Left ventricle myocardium inferior (tissue), 1 donor: ENCODE data around the gene GNAT1. TPM values are rescaled to one million over a fixed set of nuclear protein-coding genes. Genes with fewer than 3 reads are reported as not detected.

Experiments
- DNase-seq: peaks from one replicate; pipeline ENCODE4 v3.0.0-alpha.2; 2020
- H3K27ac ChIP-seq: fragments of 200-600 bp; replicated peaks from 2 replicates; pipeline ENCODE4 v1.8.0; 2021
- H3K27me3 ChIP-seq: fragments of 200-600 bp; 2 replicates; pipeline ENCODE4 v1.8.0; 2021; ENCODE audit warnings: low read depth
- H3K36me3 ChIP-seq: fragments of 200-600 bp; 2 replicates; pipeline ENCODE4 v1.8.0; 2021
- H3K4me1 ChIP-seq: fragments of 200-600 bp; 2 replicates; pipeline ENCODE4 v1.8.0; 2021
- H3K4me3 ChIP-seq: fragments of 200-600 bp; 2 replicates; pipeline ENCODE4 v1.8.0; 2021; ENCODE audit warnings: mild to moderate bottlenecking, moderate library complexity
- H3K9me3 ChIP-seq: fragments of 200-600 bp; replicated peaks from 2 replicates; pipeline ENCODE4 v1.8.0; 2021
- intact Hi-C: fragments of 100-400 bp; cut with micrococcal nuclease; formaldehyde crosslinking; loops from one replicate; pipeline ENCODE4 v1.11.0; 2022
- total RNA-seq: library from RNA; stranded (reverse); fragmentation: NEBNext Ultra II Directional; extraction: Animal tissue kit (Norgen Biotek cat#: 25700); gene quantifications from one replicate; pipeline ENCODE4 v1.2.1, GENCODE V29; 2021
- TF ChIP-seq, protein P1 (sequence below): fragments of 200-600 bp; IDR thresholded peaks from 2 replicates; pipeline ENCODE4 v1.8.0; 2021; ENCODE audit warnings: antibody characterized with exemption, mild to moderate bottlenecking, borderline replicate concordance
- donor health status: DM: no; HTN: yes; CAD: no; lungs with severe emphysema.

Gene GNAT1
- total RNA-seq, 1 donor from 2014 or later: not detected

DNA sequence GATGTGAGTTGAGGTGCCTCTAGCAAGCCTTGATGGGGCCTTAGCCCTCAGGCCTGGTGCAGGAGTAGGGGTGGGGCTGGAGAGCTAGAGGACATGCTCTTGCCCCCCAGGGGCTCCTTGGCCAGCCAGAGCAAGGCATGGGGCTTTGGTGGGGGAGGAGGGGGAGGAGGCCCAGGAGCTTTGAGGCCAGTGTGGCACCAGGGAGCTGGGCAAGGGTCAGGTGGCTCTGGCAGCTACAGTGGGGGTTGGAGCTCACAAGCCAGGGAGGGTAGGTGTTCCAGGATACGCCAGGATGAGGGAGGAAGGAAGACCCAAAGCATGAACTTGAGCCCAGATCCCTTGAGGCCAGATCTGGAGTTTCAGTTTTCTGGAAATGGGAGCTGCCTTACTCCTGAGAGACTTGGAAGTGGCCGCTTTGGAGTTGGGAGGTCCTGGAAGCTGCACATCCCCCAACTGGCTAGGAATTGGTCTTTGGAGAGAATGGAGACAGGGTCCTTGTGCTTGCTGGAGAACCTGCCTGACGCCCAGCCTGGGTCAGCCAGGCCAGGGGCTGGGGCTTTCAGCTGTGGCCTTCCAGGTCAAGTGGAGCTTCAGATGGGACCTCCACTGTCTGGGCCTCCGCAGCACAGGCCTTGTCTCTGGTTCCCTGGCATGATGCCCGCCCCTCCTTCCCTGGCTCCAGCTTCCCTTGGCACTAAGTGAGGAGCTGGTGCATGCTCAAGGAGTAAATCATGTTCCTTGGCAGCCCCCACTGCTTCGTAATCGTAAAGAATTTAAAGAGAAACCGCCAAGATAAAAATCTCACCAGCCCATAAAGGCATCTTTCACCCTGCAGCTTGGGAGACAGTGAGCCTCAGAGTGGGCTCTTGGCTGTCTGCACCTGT lies 27.6 kb upstream of the GNAT1 start:
- DNase-seq: peak; percentile 41
- Histone ChIP-seq H3K36me3 (no peaks in the 10 kb centered on the region), H3K4me3 (no peak overlapping the region), H3K27me3 (no peaks in the 10 kb centered on the region), H3K27ac (peak overlapping the region; percentile 88), H3K9me3 (no peaks in the 10 kb centered on the region), H3K4me1 (peaks cover 100% of the 10 kb centered on the region)
- intact Hi-C loops: no loop called here
- TF ChIP-seq, protein P1, sequence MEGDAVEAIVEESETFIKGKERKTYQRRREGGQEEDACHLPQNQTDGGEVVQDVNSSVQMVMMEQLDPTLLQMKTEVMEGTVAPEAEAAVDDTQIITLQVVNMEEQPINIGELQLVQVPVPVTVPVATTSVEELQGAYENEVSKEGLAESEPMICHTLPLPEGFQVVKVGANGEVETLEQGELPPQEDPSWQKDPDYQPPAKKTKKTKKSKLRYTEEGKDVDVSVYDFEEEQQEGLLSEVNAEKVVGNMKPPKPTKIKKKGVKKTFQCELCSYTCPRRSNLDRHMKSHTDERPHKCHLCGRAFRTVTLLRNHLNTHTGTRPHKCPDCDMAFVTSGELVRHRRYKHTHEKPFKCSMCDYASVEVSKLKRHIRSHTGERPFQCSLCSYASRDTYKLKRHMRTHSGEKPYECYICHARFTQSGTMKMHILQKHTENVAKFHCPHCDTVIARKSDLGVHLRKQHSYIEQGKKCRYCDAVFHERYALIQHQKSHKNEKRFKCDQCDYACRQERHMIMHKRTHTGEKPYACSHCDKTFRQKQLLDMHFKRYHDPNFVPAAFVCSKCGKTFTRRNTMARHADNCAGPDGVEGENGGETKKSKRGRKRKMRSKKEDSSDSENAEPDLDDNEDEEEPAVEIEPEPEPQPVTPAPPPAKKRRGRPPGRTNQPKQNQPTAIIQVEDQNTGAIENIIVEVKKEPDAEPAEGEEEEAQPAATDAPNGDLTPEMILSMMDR: no peak

GRCh38 chr3:50164481-50164880 lies 26.9 kb upstream of the GNAT1 start:
- H3K27me3 ChIP-seq: no peaks in the 10 kb centered on the region
- intact Hi-C loops: no loop called here
- no peak for DNase-seq
- H3K4me3 ChIP-seq: no peak overlapping the region
- TF ChIP-seq, protein P1: no peak
- H3K27ac ChIP-seq: peak overlapping the region; percentile 88
- peaks cover 100% of the 10 kb centered on the region for H3K4me1 ChIP-seq
- H3K36me3 ChIP-seq: no peaks in the 10 kb centered on the region
- H3K9me3 ChIP-seq: no peaks in the 10 kb centered on the region

DNA sequence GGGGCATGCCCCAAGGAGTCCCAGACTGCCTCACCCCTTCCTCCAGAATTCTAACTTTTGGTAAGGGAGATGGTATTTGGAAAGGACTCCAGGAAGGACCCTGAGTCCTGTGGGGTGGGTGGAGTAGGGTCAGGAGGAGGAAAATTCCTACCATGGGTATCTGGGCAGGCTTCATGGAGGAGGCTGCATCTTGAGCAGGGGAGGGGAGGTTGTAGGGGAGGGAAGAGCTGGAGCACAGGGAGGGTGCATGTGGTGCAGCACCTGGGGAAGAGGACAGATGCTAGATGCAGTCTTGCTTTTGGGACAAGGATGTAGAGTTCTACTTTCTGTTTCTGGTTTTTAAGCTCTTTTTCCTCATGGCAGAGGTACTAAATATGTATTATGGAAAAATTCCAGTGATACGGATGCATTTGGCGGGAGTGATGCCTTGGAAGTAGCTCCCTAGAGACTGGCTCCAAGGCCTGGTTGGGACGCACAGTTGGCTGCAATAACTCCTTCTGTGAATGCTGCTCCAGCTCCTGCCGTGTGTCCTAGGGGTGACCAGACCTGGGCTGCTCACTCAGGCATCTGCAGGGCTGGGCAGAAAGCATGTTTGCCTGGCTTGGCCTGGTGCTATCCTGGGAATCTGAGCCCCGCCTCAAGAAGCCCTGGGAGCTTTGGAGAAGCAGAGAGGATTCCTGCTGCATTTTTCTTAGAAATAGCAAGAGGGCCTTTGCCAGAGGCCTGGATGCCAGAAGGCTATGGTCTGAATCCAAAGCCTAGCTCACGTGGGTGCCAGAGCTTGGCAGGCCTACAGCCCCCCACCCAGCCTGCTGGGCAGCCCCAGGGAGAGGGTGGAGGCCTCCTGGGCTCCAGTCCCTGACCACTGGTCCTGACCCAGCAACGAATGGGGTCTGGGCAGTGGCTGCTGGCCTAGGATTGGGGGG lies 26.2 kb upstream of the GNAT1 start:
- H3K36me3 ChIP-seq: no peaks in the 10 kb centered on the region
- no peaks in the 10 kb centered on the region for H3K27me3 ChIP-seq
- peaks cover 100% of the 10 kb centered on the region for H3K4me1 ChIP-seq
- H3K4me3 ChIP-seq: peak overlapping the region; percentile 29
- no peak for DNase-seq
- H3K27ac ChIP-seq: peak overlapping the region; percentile 88
- H3K9me3 ChIP-seq: no peaks in the 10 kb centered on the region
- intact Hi-C loops: no loop called here
- TF ChIP-seq, protein P1: no peak

DNA sequence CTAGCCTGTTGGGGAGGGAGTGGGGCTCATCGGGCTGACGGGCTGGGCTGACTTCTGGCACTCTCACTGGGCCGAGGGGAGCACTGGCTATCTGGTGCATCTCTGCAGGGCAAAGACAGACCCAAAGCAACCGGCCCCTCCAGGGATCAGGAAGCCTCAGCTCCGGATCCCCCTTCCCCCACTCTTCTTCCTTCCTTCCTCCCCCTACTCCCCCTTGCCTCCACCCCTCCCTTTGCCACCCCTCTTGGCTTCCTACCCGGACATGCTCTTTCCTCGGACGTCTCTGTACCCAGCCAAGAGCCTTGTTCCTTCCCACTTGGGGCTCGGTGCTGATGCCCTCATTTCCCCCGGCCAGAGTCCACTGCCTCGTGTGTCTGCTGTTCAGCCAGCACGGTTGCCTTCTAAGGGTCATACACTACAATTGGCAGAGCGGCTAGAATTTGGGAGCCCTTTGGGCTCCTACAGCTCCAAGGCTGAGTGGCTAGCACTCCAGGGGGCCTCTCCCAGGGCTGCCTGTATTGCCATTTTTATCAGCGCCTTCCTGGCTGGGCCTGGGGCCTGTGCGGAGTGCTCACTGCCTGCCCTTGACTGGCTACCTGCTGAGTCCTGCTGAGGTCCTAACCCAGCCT lies 25.4 kb upstream of the GNAT1 start:
- peaks cover 100% of the 10 kb centered on the region for H3K4me1 ChIP-seq
- H3K4me3 ChIP-seq: peak overlapping the region; percentile 29
- no peak for DNase-seq
- TF ChIP-seq, protein P1: no peak
- intact Hi-C loops: no loop called here
- no peaks in the 10 kb centered on the region for H3K36me3 ChIP-seq
- no peaks in the 10 kb centered on the region for H3K27me3 ChIP-seq
- H3K27ac ChIP-seq: peak overlapping the region; percentile 88
- H3K9me3 ChIP-seq: no peaks in the 10 kb centered on the region

DNA sequence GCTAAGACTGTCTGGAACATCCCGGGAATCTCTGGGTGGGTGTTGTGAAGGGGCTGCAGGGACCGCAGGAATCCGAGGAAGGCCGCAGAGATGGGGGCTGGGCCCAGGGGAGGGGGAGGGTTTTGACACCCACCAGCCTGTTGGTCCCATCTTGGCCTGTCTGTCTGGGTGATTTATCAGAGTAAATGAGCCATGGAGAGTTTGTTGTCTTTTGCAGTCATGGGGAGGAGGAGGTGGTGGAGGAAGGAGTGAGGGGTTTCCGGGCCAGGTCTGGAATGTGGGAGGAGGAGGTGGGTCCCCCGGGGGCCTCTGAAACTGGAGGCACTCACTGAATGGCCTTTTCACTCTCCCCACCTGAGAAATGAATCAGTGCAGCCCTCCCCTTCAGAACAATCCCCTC lies 24.8 kb upstream of the GNAT1 start:
- H3K27me3 ChIP-seq: no peaks in the 10 kb centered on the region
- no peaks in the 10 kb centered on the region for H3K36me3 ChIP-seq
- intact Hi-C loops: no loop called here
- H3K4me3 ChIP-seq: peak overlapping the region; percentile 29
- no peak for DNase-seq
- TF ChIP-seq, protein P1: no peak
- peak overlapping the region; percentile 88 for H3K27ac ChIP-seq
- H3K4me1 ChIP-seq: peaks cover 100% of the 10 kb centered on the region
- no peaks in the 10 kb centered on the region for H3K9me3 ChIP-seq
